Stimulated activated CD4-positive, alpha-beta T cell treated with anti-CD3 and anti-CD28 coated beads, TNF-alpha, amount 100 ng/mL, for 1 hour (primary cell): ENCODE measurements around the gene PRSS56.
"Not testable (repeated sequence)": the region's sequence is repeated elsewhere in the genome, so short reads cannot be mapped to it uniquely, and the experiment has no call there.

Experiments
- DNase-seq, 3 donors: peaks; one replicate each; pipeline ENCODE4 v3.0.0-alpha.2; 2020; ENCODE audit warnings: low read depth in 3 of 3, low spot score in 1 of 3

The PRSS56 gene

GRCh38 chr2:232569541-232569940, 49.4 kb downstream of the PRSS56 start:
- DNase-seq, result no peak

- DNase-seq, result not testable (repeated sequence)
These were observed 50.3 kb downstream of the PRSS56 start for GRCh38 chr2:232570481-232570880.

- DNase-seq, result no peak
These were observed 50.9 kb downstream of the PRSS56 start for GRCh38 chr2:232571026-232571474.

DNA sequence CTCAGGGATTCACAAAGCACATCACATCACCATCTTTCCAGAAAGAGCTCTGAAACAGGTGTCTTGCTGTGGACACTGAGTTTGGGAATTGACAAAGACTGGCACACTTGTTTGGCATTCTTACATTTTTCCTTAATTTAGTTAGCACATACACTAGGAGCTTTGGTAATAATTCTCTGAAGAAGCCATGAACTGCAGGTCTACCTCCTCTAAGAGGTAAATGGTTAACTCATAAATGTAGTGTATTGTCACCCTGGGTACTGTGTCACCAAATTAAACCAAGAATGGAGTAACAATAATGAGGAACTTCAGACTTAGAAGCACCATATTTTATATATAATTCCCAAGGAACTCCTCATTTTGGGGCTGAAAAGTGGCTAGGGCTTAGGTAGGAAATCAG, 52.9 kb downstream of the PRSS56 start:
- DNase-seq, result no peak

GRCh38 chr2:232573771-232574435, 53.7 kb downstream of the PRSS56 start:
- DNase-seq, result no peak

DNA sequence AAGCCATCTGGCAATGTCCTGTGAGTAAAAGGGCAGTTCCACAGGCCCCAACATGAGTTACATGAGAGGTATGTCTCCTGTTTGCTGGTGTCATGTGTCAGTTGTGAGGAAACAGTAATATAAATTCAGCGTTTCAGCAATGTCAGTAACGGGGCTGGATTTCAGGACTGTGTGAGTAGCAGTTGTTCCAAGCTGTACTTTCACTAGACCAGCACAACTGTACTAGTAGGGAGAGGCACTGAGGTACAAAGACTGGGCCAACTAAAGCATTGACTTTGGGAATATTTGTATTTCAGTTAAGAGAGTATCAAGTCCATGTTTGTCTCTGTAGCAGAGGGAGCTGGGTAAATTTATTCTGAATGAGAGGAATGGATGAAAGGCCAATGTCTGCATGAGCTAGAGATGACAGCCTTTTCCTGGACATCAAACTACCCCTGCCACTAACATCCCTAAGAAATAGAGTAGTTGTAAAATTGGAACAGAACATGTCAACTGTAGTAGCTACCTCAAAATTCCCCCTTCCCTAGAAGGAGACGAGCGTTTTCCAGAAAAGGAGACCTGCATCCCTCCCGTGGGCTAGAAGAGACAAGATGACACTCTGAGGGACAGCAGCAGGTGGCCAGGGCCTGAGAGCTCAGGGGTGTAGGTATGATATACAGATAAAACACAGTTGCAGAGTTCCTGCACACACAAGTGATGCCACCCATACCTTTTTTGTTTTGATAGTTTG, 54.7 kb downstream of the PRSS56 start:
- no peak for DNase-seq
